HG03354 (cell line): ENCODE results near the gene GUCY1A2.

Experiments
- ATAC-seq: cut with Tn5 transposase; IDR thresholded peaks from one replicate; pipeline ENCODE4 v1.9.1; 2021; ENCODE audit warnings: mild to moderate bottlenecking; ENCODE audit not compliant: unreplicated experiment, poor library complexity, severe bottlenecking

The GUCY1A2 gene

GRCh38 chr11:106999196-106999595, 19.1 kb downstream of the GUCY1A2 start:
- no peak for ATAC-seq

DNA sequence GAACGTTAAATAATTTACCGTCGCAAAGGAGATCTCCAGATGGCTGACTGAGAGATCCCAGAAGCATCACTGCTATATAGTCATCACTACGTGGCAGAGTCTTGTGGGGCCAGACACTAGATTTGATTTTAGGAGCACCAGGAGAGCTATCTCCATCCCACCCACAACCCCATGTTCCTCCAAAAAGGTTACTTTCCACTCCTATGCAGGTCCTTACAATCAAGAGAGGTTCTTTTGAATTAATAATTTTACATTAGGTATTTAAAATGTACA, 19.4 kb downstream of the GUCY1A2 start:
- no peak for ATAC-seq

- ATAC-seq: no peak
Measured at GRCh38 chr11:106998116-106998915, 20.0 kb downstream of the GUCY1A2 start.

DNA sequence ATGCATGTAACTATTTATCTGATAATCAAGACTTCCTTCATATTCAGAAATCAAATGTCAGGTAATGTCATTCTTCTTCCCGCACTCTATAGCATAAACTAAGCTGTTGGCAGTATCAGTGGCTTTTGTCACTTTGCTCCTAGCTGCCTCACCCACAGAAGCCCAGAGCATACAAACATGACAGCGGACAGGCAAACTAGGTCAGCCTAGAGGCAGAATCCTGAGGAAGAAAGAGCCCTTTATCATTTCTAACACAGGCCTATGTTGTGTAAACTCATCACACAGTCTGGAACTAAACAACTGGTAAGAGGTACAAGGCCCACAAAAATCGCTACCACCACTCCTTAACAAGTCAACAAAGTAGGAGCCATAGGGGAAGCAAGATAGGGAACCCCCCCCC, 21.0 kb downstream of the GUCY1A2 start:
- ATAC-seq: no peak

DNA sequence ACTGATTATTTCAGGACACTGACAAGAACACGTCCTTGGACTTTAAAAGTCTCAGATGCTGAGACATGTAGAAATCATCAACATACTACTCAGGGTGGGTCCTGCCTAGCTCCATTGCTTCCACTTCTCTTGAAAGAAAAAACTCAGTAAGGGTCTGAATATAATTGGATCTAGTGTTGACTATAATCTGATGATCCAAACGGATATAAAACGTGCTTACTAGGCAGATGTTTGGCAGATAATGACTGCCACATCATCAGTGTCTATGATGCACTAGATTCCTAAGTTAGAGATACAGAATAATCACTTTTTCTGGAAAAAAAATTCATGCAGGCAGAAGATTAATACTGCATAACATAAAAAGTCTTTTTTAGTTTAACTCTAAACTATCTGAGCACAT, 21.6 kb downstream of the GUCY1A2 start:
- no peak for ATAC-seq

DNA sequence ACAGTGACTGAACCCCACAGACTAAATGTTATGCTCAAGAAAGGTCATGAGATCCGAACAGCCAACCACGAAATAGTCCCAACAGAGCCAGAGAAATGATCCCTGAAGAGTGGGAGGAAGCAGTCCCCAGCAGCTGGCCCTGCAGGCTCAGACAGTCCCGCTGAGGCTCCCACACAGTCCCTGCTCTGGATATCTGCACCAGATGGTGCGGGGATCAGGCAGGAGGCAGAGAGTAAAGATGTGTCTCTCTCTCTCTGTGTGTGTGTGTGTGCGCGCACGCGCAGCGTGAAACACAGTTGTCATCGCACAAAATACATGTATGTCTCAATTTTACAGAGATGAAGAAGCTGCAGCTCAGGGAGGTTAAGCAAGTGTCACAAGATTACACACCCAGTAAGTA, 27.9 kb downstream of the GUCY1A2 start:
- no peak for ATAC-seq

GRCh38 chr11:106989078-106989455, 29.2 kb downstream of the GUCY1A2 start:
- ATAC-seq: no peak

DNA sequence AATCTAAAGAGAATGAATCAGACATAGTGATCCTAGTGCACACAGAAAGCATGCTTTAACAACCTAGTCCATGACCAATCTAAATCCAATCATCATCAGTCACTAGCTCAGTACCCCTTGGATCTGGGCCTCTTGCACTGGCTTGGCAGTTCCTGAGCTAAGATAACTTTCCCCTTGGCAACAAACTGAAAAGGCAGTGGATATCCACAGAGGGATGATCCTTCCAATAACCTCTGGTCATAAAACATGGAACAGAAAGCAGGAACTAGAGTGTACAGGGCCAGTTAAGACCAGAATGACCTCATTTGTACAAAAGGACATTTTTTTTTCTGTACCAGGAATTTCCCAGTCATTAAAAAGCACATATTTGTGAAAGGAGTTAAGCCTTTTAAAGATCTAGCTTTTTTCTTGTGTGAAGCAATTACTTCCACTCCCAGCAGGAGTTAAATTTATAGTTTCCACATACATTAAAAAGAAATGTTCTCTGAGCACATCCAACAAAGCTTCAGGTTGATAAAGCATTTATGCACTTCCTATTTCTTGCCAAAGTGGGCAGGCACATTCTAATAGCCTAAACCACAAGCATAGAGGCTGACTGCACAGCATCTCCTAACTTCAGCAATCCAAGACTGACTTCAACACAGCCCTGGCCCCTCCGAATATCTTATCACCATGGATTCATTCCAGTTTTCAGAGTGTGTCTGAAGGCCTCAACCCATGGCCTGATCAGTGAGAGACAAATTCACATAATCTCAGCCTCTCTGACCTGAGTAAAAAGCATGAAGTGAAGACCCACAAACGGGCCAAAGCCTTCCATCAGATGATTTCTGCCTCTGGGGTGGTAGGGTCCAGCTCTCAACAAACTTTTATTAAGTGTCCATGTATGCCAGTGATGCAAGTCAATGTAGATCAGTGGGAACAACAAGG, 29.9 kb downstream of the GUCY1A2 start:
- ATAC-seq: no peak

DNA sequence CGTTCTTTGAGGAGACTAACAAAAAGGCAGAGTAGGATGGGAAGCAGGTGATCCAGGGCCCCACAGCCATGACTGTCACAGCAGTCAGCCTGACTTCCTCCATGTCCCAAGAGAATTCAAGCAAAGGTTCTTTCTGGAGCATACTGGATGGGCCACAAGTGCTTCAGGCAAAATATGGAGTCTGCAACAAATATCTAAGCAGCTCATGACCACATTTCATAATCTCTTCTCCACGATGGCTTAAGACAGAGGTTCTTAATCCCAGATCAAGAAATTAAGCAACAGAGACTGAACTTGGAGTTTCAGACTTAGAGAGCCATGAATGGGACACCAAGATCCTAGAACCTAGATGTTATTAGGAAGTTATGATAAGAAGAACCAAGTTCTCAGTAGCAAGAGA, 31.6 kb downstream of the GUCY1A2 start:
- no peak for ATAC-seq

DNA sequence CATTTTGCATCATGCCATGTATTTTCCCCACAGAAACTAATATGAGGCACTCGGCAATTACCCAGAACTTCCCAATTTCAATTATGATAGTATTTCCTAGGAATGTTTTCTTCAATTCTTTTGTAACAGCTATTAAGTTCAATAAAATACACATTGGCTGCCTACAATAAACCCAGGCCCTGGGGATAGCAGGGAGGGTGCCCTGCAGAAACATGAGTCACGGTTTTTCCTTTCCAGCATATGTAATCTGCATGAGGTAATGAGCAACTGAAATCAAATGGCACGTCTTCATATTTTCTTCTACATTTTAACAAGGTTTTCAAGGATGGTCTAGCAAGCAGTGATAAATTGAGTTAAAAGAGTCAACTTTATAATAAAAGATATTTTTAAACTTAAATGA, 32.0 kb downstream of the GUCY1A2 start:
- no peak for ATAC-seq

GRCh38 chr11:106983991-106984390, 34.3 kb downstream of the GUCY1A2 start:
- no peak for ATAC-seq

GRCh38 chr11:106983261-106983660, 35.0 kb downstream of the GUCY1A2 start:
- no peak for ATAC-seq

- no peak for ATAC-seq
Measured at GRCh38 chr11:106974831-106975230, 43.4 kb downstream of the GUCY1A2 start.

GRCh38 chr11:106971864-106972263, 46.4 kb downstream of the GUCY1A2 start:
- no peak for ATAC-seq

DNA sequence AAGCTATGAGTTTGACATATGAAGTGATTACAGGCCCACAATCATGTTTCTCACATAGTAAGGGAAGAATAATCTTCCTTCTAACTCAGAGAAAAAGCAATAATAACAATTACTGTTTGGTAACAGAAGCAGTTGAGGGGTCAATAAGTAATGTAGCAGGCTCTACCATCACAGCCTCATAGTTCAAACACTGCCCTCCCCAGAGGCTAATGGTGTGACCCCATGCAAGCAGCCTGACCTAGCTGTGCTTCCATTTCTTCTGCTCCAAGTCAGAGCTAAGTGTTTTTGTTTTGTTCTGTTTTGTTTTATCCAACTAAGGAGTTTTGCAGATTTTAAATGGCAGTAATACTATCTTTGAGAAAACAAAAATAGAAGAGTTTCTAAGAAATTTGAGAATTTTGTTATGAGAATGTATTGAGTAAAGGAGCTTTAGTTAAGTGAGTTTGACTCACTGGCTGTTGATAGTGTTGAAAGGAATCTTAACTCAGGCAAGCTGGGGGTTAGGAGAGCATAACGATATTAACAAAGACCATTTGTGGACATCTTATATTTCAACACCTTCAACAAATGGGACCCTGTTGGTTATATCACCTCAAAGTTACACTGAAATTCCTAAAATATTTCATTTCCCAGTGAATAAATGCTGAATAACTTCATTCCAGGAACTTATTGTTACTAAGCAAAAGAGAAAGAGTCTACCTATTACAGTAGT, 48.5 kb downstream of the GUCY1A2 start:
- ATAC-seq: no peak

- ATAC-seq: no peak
Measured at GRCh38 chr11:106962995-106963394, 55.3 kb downstream of the GUCY1A2 start.

DNA sequence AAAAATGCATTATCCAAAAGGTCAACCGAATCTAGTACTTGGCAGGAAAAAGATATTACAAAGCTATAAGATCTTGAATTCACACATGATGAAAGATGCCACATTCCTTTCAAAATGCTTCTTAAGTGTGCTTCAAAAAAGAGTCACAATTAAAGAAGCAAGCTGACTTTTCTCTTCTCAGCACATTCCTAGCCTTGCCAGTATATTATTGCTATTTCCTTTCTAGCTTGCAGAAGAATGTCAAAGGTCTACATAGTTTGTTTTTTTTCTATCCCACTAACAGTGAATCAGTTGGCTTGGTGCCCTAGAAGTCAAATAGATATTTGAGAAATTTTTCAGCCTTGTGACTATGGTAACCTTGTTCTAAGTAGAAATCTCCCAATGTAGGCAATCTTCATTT, 56.8 kb downstream of the GUCY1A2 start:
- no peak for ATAC-seq

DNA sequence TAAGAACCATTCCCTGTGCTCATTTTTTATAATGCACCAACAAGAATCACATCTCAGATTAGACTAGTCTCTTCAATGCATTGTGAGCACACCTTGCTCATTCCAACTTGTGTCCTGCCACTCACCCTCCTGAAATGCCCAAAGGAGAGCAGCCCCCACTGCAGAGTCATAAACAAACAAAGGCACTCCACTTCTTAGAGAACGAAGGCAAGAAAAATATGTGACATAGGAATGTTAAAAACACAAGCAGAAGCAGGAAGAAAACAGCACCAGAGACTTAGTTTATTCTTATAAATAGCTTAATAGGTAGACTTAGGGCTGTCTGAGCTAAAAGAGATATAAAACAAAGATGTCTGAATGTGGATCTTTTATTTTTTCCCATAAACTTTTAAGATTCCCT, 57.2 kb downstream of the GUCY1A2 start:
- no peak for ATAC-seq

- no peak for ATAC-seq
Measured at GRCh38 chr11:106959800-106960199, 58.5 kb downstream of the GUCY1A2 start.

DNA sequence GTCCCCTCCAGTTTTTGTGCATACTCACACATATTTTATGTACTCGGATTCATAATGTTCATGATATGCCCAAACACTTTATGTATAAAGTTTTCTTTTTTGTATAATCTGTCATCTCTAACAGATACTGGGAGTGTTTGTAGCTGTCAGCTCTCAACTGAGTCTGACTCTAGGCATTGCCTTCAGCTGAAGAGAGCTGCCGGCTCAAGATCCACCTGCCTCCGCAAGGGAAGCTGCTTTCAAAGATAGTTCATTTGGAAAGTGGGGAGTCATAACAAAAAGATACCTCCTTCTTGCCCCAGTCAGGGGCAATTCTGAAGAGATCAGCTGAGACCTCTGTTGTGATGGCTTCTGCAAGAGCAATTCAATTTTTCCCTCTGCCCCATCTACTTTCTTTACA, 58.9 kb downstream of the GUCY1A2 start:
- no peak for ATAC-seq
